ENCODE data around the gene KDELR3.

Gene KDELR3

DNA sequence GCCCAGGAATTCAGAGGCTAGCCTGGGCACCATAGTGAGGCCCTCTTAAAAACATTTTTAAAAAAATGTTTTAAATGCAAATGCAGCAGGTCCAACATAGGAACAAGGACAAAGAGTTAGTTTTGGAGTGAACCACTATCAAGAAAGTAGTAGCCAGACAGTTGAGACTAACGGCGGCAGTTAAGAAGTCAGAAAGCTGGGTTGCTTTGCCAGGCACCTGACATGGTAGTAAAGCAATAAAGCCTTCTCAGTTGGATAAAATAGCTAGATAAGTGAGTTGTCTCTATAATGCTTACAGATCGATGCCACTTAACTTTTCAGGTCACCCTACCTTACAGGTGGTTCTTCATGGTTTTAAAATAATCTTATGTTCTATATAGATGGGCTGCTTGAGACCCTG is 55.1 kb downstream of the KDELR3 start:
- no peak for DNase-seq

DNA sequence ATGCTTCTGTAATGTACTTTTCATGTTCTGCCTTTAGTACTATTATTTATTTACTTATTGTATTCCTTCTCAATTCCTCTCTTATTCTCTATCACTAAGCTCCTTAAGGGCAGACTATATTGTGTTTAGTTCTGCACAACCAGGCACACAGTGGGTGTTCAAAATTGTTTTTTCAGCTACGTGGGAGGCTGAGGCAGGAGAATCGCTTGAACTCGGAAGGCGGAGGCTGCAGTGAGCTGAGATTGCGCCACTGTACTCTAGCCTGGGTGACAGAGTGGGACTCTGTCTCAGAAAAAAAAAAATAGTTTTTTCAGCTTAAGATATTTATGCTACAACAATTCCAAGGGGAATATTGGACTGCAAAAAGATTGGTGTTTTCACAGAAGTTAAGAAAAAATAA is 55.6 kb downstream of the KDELR3 start:
- DNase-seq = no peak

DNA sequence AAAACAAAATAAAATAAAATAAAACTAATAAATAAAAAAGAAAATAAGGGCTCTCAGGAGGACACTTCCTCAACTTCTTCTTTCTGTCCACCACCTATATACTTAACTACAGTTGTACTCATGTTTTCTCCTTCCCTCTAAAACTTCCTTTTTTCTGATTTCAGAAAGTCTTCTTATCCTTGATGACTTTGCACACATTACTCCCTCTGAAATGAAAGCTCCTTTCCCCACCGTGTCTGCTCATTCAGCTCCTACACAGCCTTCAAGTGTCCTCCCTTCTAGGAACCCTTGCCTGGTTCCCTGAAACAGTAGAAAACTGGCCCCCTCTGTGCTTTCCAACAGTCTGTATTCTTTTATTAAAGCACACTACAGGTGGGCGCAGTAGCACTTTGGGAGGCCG is 56.5 kb downstream of the KDELR3 start:
- DNase-seq = no peak

DNA sequence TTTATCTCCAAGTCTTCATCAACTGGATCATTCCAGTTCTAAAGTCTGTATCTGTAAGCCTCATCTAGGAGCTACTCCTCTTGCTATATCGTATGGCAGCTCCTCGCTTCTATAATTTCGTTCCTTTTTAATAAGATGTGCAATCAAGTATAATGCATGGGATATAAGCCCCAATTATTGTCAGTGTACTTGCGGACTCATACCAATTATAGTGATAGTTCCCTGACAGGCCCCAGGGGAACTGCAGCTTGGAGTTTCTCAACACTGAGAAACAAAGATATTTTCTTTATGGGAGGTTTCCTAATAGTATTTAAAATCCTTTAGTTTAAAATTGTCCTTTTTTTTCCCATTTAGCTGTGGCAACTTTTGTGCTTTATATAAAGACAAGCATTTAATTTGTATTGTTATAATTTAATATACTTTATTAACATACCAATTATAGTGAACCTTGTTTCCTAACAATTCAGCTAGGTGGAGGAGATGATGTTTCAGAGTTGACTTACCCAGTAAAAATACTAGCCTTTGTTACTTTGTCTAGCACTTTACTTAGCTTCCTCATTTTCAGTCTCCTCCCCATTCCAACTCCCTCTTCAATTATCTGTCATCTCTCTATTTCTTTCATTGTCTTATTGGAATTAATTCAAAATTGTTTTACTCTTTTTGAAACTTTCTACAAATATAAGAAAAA is 63.5 kb downstream of the KDELR3 start:
- DNase-seq = no peak
